K562 (cell line): ENCODE measurements around the gene FAM83D. TPM values are rescaled to one million over a fixed set of nuclear protein-coding genes. Genes with fewer than 3 reads are reported as not detected.

Source experiments
- ATAC-seq: fragments of 200-7000 bp; cut with Tn5 transposase; 3 replicates; pipeline ENCODE4 v1.9.1; 2020; ENCODE audit warnings: moderate library complexity
- BruUV-seq: library from RNA; stranded (reverse); fragments of 400-500 nt; replicated peaks from 2 replicates; lab custom pipeline; 2021; lab: Mats Ljungman, UMichigan
- CTCF ChIA-PET: fragments of 300-600 bp; formaldehyde crosslinking; extraction: SDS; loops from one replicate; lab custom pipeline; 2021; ENCODE audit warnings: low intra/inter-chr PET ratio; lab: Yijun Ruan, JAX
- POLR2A ChIA-PET: fragments of 300-600, 350-650 bp; sonication (Branson Sonifier 250); formaldehyde crosslinking; extraction: SDS; loops from one replicate; lab custom pipeline; 2021; ENCODE audit warnings: antibody characterized with exemption, inconsistent platforms; lab: Yijun Ruan, JAX
- DNase-seq, 4 experiments: peaks; one replicate each; pipeline versions ENCODE4 v3.0.0 to v3.0.0-alpha.2; 2011 to 2018; ENCODE audit warnings: low spot score in 3 of 4, mixed read lengths in 3 of 4; ENCODE audit errors: extremely low read depth in 1 of 4
- FAIRE-seq: peaks from 2 replicates; lab custom pipeline; 2011; peaks lifted over from hg19 to GRCh38; lab: Jason Lieb, UNC
- H2AFZ ChIP-seq: 2 replicates; pipeline ENCODE4 v1.6.0; 2011; ENCODE audit warnings: low read depth, low read length, control low read depth, inconsistent platforms
- H3K27ac ChIP-seq: fragments of 200-600 bp; 3 replicates; pipeline ENCODE4 v1.8.0; 2011; ENCODE audit warnings: low read depth, mild to moderate bottlenecking, control low read depth, inconsistent platforms, low read length, moderate library complexity, mixed read lengths; ENCODE audit errors: extremely low read depth
- H3K27me3 ChIP-seq, 2 experiments: fragments of 300-600 bp in 1 of 2; 2 replicates in 1 of 2; 3 replicates in 1 of 2; pipeline versions ENCODE4 v1.6.0 to v1.8.0; 2011; ENCODE audit warnings: inconsistent platforms in 2 of 2, low read length in 2 of 2, mild to moderate bottlenecking in 1 of 2, mixed read lengths in 1 of 2, moderate library complexity in 1 of 2; ENCODE audit not compliant: control insufficient read depth in 2 of 2, insufficient read depth in 2 of 2
- H3K36me3 ChIP-seq: fragments of 300-600 bp; 3 replicates; pipeline ENCODE4 v1.8.0; 2011; ENCODE audit warnings: mild to moderate bottlenecking, low read length, inconsistent platforms; ENCODE audit not compliant: control insufficient read depth, insufficient read depth
- H3K4me1 ChIP-seq, 2 experiments: fragments of 200-600 bp in 1 of 2; replicated peaks in 1 of 2; 2 replicates in 1 of 2; 3 replicates in 1 of 2; pipeline versions ENCODE4 v1.5.1 to v1.8.0; 2011; ENCODE audit warnings: inconsistent platforms in 2 of 2, low read length in 2 of 2, mild to moderate bottlenecking in 1 of 2, mixed read lengths in 1 of 2, moderate library complexity in 1 of 2; ENCODE audit not compliant: control insufficient read depth in 2 of 2, insufficient read depth in 2 of 2
- H3K4me2 ChIP-seq: 2 replicates; pipeline ENCODE4 v1.6.1; 2011; ENCODE audit warnings: low read length, control low read depth, inconsistent platforms, mixed read lengths; ENCODE audit not compliant: insufficient read depth
- H3K4me3 ChIP-seq: fragments of 200-600 bp; sonication (generic), shearing (Covaris generic); 2 replicates; pipeline ENCODE4 v1.5.1; 2016; ENCODE audit warnings: control low read depth, inconsistent platforms
- H3K79me2 ChIP-seq: fragments of 200-600 bp; 3 replicates; pipeline ENCODE4 v1.8.0; 2011; ENCODE audit warnings: low read length, inconsistent platforms; ENCODE audit not compliant: control insufficient read depth, insufficient read depth
- H3K9ac ChIP-seq, 2 experiments: 2 replicates each; pipeline versions ENCODE4 v1.6.0 to v1.6.1; 2011; ENCODE audit warnings: low read depth in 2 of 2, low read length in 2 of 2, control low read depth in 1 of 2, inconsistent platforms in 1 of 2, mild to moderate bottlenecking in 1 of 2, mixed read lengths in 1 of 2; ENCODE audit not compliant: insufficient read depth in 1 of 2
- H3K9me1 ChIP-seq: one replicate; pipeline ENCODE4 v1.6.0; 2011; ENCODE audit warnings: inconsistent platforms, mild to moderate bottlenecking, low read length, moderate library complexity; ENCODE audit not compliant: control insufficient read depth, insufficient read depth
- H3K9me3 ChIP-seq: replicated peaks from 2 replicates; pipeline ENCODE4 v1.5.1; 2011; ENCODE audit warnings: low read depth, low read length, inconsistent platforms; ENCODE audit not compliant: control insufficient read depth, insufficient read depth
- H4K20me1 ChIP-seq: replicated peaks from 2 replicates; pipeline ENCODE4 v1.6.1; 2011; ENCODE audit warnings: low read length, inconsistent platforms, mixed read lengths; ENCODE audit not compliant: control insufficient read depth, insufficient read depth
- POLR2AphosphoS5 ChIP-seq: IDR thresholded peaks from 2 replicates; pipeline ENCODE4 v1.6.1; 2011; ENCODE audit warnings: mild to moderate bottlenecking, low read depth, low read length, moderate library complexity; ENCODE audit not compliant: control insufficient read depth, insufficient read depth
- TOE1 ChIP-seq, 2 experiments: fragments of 450-650 bp in 1 of 2; sonication (generic) in 1 of 2; formaldehyde crosslinking in 1 of 2; IDR thresholded peaks; 2 replicates each; pipeline versions ENCODE4 v1.7.1 to v1.8.0; 2016 to 2022; ENCODE audit warnings: borderline replicate concordance in 2 of 2, mild to moderate bottlenecking in 2 of 2, antibody characterized with exemption in 1 of 2, inconsistent platforms in 1 of 2, low read depth in 1 of 2, missing genetic modification reagents in 1 of 2, moderate library complexity in 1 of 2
- ZBTB33 ChIP-seq: sonication (generic); formaldehyde crosslinking; IDR thresholded peaks from 2 replicates; pipeline ENCODE4 v1.8.1; 2023; ENCODE audit warnings: mild to moderate bottlenecking, missing genetic modification reagents
- WGBS: fragments of 100-300 bp; shearing (Covaris generic); methylation state at CpG from one replicate; pipeline ENCODE4 v1.1.6; 2016; ENCODE audit warnings: low coverage, mixed read lengths; ENCODE audit not compliant: insufficient coverage; ENCODE audit errors: missing lambda C conversion rate; 5-methylcytosine and 5-hydroxymethylcytosine counted together
- in situ Hi-C: fragments of 300-500 bp; cut with MboI; formaldehyde crosslinking; loops from 4 replicates; pipeline ENCODE4 v1.15.0; 2018; ENCODE audit warnings: inconsistent platforms, mixed read lengths
- intact Hi-C: fragments of 100-400 bp; cut with micrococcal nuclease; formaldehyde crosslinking; loops from 2 replicates; pipeline ENCODE4 v1.14.2; 2022
- polyA plus RNA-seq, 8 experiments: library from polyadenylated mRNA; depleted of rRNA in 4 of 8; stranded (reverse) in 5 of 8; unstranded in 3 of 8; fragments of >200 nt; fragmentation: Nextera tagmentation in 2 of 8; fragmentation: Illumina TruSeq in 1 of 8; extraction: Ambion mirVana in 2 of 8; extraction: Trizol in 1 of 8; gene quantifications; 2 replicates each; pipeline versions ENCODE4 v1.2.1 to v1.2.3, GENCODE V29; 2011 to 2014; ENCODE audit warnings: inconsistent platforms in 1 of 8, missing spikeins in 1 of 8
- total RNA-seq, 7 experiments: library from RNA; depleted of rRNA in 6 of 7; stranded (reverse); fragments of >200 nt in 6 of 7; fragmentation: Illumina TruSeq in 2 of 7; extraction: Trizol in 2 of 7; gene quantifications; 2 replicates each; pipeline versions ENCODE4 v1.2.1 to v1.2.3, GENCODE V29; 2011 to 2021; ENCODE audit warnings: low replicate concordance in 1 of 7

FAM83D gene
- total and polyA plus RNA-seq, 9 of the 15 experiments (the other 6 are each of a cell fraction or from before 2014, with no cell fraction given), result 8.2 to 66.1 (median 43.5) TPM

GRCh38 chr20:38941726-38942389 lies 15.6 kb downstream of the FAM83D start:
- peak; percentile 47 for ATAC-seq
- no peak overlapping the region for H3K4me3 ChIP-seq
- 89% methylated on average over 5 of the region's 5 CpGs for WGBS
- intact Hi-C loops, result no loop called here
- ChIA-PET CTCF (no interaction called here), POLR2A (interaction anchor here (1.0 to 3.4 kb wide), 7 partner anchors 9 to 107 kb away, joined by 4 to 23 read pairs (median 7); partner anchors contain the start of gene FAM83D)
- no peak overlapping the region for H3K9ac ChIP-seq
- no peak overlapping the region; the same call in 1 of the 2 replicates for H3K4me2 ChIP-seq
- TF ChIP-seq TOE1 (IDR thresholded peaks at IDR 0.05; ENCODE audit: borderline replicate concordance), result no peak
- TF ChIP-seq TOE1 (CRISPR knock-in tag; IDR thresholded peaks at IDR 0.05; ENCODE audit: borderline replicate concordance, low read depth), result no peak
- TF ChIP-seq POLR2AphosphoS5, result 0 out of 2 replicates have a peak, but pooled peaks have one; percentile 25
- TF ChIP-seq ZBTB33 (CRISPR knock-in tag), result peak; percentile 24; the same call in 1 of the 2 replicates
- H4K20me1 ChIP-seq, result peaks cover 12% of the 10 kb centered on the region; the same call in 1 of the 2 replicates
- no peaks in the 10 kb centered on the region for H3K27me3 ChIP-seq
- peaks cover 6 to 27% of the 10 kb centered on the region in 2 experiments for H3K4me1 ChIP-seq
- H2AFZ ChIP-seq, result no peak overlapping the region
- no peak overlapping the region; the same call in 2 of the 3 replicates for H3K27ac ChIP-seq
- no peak for FAIRE-seq
- H3K79me2 ChIP-seq, result peaks cover 90% of the 10 kb centered on the region
- no peak for DNase-seq
- in situ Hi-C loops, result no loop called here
- BruUV-seq, result no TSS peak
- H3K9me1 ChIP-seq, result peaks cover 4% of the 10 kb centered on the region
- H3K36me3 ChIP-seq, result peaks cover 96% of the 10 kb centered on the region
- no peaks in the 10 kb centered on the region for H3K9me3 ChIP-seq
